ENCODE results near the gene P2RY6.

DNA sequence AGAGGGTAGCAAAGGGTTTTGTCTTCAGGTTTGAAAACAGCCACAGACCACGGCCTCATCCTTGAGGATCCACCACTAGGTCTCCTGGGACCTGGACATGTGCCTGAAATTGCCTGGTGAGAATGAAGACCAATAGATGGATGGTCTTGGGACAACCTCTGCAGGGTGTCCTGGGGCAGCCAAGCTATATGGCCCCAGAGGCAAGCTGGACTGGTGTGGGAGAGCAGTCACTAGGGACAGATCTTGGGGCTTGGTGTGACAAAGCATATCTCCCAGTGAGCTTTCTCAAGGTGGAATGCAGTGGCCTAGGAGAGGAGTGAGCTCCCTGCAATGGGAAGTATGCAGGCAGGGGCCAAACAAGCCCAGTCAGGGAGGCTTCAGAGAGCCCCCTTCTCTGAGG lies 13.6 kb downstream of the P2RY6 start:
- TF ChIP-seq CEBPB (IDR thresholded peaks at IDR 0.05; ENCODE audit: low read depth) = no peak
- TF ChIP-seq, protein P1, sequence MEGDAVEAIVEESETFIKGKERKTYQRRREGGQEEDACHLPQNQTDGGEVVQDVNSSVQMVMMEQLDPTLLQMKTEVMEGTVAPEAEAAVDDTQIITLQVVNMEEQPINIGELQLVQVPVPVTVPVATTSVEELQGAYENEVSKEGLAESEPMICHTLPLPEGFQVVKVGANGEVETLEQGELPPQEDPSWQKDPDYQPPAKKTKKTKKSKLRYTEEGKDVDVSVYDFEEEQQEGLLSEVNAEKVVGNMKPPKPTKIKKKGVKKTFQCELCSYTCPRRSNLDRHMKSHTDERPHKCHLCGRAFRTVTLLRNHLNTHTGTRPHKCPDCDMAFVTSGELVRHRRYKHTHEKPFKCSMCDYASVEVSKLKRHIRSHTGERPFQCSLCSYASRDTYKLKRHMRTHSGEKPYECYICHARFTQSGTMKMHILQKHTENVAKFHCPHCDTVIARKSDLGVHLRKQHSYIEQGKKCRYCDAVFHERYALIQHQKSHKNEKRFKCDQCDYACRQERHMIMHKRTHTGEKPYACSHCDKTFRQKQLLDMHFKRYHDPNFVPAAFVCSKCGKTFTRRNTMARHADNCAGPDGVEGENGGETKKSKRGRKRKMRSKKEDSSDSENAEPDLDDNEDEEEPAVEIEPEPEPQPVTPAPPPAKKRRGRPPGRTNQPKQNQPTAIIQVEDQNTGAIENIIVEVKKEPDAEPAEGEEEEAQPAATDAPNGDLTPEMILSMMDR (IDR thresholded peaks at IDR 0.05 in 2 of 3, conservative IDR thresholded peaks at IDR 0.05 in 1 of 3; ENCODE audit: borderline replicate concordance in 1 of 3, insufficient read depth in 1 of 3, low read depth in 2 of 3, low read length in 2 of 3) = no peak
- TF ChIP-seq, protein P2, sequence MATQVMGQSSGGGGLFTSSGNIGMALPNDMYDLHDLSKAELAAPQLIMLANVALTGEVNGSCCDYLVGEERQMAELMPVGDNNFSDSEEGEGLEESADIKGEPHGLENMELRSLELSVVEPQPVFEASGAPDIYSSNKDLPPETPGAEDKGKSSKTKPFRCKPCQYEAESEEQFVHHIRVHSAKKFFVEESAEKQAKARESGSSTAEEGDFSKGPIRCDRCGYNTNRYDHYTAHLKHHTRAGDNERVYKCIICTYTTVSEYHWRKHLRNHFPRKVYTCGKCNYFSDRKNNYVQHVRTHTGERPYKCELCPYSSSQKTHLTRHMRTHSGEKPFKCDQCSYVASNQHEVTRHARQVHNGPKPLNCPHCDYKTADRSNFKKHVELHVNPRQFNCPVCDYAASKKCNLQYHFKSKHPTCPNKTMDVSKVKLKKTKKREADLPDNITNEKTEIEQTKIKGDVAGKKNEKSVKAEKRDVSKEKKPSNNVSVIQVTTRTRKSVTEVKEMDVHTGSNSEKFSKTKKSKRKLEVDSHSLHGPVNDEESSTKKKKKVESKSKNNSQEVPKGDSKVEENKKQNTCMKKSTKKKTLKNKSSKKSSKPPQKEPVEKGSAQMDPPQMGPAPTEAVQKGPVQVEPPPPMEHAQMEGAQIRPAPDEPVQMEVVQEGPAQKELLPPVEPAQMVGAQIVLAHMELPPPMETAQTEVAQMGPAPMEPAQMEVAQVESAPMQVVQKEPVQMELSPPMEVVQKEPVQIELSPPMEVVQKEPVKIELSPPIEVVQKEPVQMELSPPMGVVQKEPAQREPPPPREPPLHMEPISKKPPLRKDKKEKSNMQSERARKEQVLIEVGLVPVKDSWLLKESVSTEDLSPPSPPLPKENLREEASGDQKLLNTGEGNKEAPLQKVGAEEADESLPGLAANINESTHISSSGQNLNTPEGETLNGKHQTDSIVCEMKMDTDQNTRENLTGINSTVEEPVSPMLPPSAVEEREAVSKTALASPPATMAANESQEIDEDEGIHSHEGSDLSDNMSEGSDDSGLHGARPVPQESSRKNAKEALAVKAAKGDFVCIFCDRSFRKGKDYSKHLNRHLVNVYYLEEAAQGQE (IDR thresholded peaks at IDR 0.05; ENCODE audit: low read depth) = no peak

Data from HCT116 (cell line).